Amniotic stem cell (primary cell): Measurements from ENCODE around the gene GAB2.
"Not testable (repeated sequence)": the region's sequence is repeated elsewhere in the genome, so short reads cannot be mapped to it uniquely, and the experiment has no call there.

Experiments used
- DNase-seq: peaks from one replicate; lab custom pipeline; 2025; lab: John Stamatoyannopoulos, UW

The GAB2 gene, protein sequence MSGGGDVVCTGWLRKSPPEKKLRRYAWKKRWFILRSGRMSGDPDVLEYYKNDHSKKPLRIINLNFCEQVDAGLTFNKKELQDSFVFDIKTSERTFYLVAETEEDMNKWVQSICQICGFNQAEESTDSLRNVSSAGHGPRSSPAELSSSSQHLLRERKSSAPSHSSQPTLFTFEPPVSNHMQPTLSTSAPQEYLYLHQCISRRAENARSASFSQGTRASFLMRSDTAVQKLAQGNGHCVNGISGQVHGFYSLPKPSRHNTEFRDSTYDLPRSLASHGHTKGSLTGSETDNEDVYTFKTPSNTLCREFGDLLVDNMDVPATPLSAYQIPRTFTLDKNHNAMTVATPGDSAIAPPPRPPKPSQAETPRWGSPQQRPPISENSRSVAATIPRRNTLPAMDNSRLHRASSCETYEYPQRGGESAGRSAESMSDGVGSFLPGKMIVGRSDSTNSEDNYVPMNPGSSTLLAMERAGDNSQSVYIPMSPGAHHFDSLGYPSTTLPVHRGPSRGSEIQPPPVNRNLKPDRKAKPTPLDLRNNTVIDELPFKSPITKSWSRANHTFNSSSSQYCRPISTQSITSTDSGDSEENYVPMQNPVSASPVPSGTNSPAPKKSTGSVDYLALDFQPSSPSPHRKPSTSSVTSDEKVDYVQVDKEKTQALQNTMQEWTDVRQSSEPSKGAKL

DNA sequence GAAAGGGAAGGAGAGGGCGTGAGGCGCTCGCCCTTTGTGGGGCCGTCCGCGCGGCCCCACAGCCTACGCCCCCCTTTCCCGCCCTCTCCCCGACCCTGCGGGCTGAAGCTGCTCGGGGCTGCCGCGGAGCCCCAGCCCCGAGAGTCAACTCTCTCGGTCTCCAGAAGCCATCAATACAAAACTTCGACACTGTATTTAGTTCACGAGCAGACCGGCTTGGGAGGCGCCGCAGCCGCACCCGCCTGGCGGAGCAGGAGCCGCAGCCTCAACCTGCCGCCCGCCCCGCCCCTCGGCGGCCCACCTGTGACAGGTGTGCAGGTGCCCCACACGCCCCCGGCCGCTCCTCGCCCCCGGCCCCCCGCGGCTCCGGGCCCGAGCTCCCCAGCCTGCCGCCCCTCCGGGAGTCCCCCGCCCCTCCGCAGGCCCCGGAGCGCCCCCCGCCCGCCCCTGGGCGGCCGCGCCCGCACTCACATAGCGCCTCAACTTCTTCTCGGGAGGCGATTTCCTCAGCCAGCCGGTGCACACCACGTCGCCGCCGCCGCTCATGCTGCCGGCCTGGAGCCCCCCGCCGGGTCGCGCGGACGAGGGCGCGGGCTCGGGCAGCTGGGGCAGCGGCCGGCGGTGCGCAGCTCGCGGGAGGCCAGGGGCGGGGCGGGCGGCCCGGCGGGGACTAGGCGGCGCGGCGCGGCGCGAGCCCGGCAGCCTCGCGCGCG is at the start of gene GAB2:
TSS of gene GAB2 (minus strand) at position 646 of the 713 bp plus-strand sequence. CDS start at position 546, 100 bp downstream.
- no peak for DNase-seq

DNA sequence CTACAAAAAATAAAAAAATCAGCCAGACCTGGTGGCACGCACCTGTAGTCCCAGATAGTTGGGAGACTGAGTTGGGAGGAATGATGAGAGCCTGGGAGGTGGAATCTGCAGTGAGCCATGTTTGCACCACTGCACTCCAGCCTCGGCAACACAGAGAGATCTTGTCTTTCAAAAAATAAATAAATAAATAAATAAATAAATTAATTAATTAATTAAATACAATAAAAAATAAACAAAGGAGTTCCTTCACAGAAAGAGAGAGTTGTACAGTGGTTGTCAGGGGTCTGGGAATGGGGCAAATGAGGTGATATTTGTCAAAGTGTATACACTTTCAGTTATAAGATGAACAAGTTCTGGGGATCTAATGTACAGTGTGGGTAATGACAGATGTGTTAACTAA is 49.8 kb upstream of the GAB2 start:
- no peak for DNase-seq

DNA sequence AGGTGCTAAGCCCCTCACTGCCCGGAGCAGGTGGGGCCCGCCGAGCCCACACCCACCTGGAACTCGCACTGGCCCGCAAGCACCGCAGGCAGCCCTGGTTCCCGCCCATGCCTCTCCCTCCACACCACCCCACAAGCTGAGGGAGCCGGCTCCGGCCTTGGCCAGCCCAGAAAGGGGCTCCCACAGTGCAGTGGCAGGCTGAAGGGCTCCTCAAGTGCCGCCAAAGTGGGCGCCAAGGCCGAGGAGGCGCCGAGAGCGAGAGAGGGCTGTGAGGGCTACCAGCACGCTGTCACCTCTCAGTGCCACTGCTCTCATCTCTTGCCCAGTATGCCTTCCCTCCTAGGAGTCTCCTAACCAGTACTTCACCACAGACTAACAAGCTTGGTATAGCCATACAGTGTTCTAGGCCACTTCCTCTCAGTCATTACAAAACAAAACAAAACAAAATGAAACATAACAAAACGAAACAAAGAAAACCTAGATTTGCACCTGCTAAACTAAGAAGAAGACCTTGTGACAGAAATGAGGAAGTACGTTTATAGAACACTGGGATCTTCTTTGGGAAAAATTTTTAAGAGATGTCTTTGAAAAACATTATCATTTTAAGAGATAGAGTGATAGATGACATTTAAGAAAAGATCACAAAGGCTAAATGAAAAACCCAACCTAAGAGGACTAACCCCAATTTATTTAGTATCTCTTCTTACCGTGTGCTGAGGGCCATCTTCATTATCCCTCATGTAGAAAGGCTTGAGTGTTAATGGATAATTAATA is 47.7 kb upstream of the GAB2 start:
- DNase-seq: no peak

DNA sequence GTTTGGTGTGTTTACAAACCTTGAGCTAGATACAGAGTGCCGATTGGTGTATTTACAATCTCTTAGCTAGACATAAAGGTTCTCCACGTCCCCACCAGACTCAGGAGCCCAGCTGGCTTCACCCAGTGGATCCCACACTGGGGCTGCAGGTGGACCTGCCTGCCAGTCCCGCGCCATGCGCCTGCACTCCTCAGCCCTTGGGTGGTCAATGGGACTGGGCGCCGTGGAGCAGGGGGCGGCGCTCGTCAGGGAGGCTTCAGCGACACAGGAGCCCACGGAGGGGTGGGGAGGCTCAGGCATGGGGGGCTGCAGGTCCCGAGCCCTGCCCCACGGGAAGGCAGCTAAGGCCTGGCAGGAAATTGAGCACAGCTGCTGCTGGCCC is 47.2 kb upstream of the GAB2 start:
- not testable (repeated sequence) for DNase-seq

DNA sequence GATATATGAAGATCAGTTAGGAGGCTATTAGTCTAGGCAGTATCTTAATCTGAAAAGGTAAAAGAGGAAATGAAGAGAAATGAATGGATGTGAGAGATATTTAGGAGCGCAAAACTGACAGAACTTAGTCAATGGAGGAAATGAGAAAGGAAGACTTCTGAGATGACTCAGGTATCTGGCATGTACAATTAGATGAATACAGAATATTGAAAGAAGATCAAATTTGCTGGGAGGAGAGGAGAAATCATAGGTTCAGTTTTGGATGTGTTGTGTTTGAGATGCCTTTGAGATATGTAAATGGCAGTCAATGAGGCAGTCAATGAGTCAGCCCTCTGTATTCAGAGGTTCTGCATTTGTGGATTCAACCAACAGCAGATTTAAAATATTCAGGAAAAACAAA is 42.9 kb upstream of the GAB2 start:
- DNase-seq: no peak

DNA sequence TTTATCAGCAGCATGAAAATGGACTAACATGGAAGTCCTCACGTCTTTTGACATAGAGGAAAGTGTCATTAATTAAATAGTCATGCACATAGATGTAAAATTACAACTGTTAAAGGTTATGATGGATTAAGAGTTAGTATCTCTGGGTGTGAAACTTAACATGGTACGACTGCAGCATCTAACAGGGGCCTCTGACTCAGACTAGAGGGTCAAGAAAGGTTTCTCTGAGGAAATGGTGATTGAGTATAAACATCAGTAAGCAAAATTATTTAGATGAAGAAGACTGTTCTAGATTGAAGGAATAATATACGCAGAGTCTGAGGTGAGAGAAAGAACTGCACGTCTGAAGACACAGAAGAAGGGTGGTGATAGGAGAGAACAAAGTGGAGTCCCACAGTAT is 42.1 kb upstream of the GAB2 start:
- DNase-seq: no peak

DNA sequence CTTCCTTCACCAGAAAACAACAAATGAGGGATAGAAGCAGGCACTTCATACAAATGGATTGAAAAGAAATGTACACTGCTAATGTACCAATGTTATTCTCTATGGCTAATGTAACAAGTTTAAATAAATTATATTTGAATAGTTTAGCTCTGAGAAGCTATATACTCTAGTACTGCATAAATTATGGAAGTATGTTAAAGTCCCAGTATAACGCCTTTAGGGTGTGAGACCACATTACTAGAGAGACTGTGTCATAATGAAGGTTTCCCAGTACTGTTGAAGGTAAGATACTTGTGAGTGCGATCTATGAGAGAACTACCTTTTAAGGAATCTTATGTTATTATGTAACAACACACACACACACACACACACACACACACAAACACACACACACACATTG is 39.8 kb upstream of the GAB2 start:
- no peak for DNase-seq

DNA sequence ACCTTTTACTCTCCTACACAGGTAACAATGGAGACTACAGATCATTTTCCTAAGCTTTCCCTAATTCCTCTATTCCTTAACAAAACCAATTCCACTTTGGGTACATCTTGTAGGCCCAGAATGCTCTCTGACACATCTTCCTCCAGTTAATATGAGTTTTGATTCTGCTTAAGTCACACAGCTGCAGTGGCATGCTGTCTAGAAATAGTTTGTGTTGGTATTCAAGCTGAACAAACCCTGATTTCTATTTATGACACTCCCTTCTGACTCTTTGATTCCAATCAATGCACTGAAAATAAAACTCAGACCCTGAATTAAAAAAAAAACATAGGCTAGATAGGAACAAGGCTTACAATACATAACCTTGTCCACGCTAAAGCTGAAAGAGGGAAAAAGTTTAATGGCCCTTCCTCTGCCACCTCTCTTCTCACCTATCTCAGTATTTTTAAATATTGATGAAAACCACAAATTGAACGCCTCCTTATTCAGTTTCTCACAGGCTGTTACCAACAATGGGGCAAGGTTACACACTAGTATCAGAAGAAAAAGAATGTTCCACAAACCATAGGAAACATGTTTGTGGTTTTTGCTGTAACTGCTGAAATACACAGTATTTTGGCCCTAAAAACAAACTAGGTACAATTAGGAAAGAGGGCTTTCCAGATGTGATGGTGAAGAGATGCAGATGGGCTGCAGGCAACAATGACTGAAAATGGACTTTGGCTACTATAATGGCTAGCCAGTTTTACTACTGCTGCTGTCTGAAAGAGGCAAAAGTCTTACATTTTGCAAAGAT is 35.7 kb upstream of the GAB2 start:
- no peak for DNase-seq

DNA sequence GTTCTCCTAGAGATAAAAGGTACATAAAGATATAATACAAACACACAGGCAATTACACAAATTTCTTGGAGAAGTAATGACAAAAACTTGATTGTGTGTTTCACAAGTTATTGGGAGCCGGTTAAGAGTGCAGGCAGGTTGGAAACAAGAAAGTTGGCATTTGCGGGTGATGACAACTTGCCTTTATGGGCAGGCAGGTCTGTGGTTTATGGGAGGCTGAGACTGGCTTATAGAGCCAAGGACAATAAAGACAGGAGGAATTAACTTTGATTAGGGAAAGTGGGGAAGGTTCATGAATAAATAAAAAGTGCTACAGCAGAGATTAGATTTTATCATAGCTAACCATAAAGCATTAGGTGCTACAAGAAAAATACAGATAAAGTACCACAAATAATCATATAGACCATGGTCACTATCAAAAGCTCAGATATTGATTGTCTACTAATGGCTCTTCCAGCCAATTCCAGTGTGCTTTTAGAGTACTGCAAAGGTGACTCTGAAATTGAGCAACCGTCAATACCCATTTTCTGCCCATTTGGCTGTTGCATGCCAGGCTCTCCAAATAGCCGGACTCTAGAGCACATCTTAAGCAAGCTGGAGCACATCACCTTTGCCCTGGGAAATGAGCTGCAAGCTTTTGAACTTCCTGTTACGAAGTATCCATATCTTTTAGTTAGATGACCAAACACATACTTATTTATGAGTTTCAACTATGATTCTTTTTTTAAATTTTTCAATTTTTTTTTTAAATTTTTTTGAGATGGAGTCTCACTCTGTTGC is 33.9 kb upstream of the GAB2 start:
- DNase-seq: no peak

DNA sequence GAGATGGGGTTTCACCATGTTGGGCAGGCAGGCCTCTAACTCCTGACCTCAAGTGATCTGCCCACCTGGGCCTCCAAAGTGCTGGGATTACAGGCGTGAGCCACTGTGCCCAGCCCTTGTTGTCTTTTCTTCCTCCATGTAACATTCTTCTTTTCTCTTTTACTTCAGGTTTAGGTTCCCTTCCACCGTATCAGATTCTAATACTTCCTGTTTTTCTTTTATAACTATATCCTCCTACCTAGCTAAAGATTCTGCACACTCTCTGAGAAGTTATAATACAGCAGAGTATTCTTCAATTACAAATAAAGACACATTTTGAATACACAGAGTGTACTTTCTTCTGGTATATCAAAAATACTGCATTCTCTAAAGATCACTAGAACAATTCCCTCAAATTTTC is 33.2 kb upstream of the GAB2 start:
- no peak for DNase-seq

DNA sequence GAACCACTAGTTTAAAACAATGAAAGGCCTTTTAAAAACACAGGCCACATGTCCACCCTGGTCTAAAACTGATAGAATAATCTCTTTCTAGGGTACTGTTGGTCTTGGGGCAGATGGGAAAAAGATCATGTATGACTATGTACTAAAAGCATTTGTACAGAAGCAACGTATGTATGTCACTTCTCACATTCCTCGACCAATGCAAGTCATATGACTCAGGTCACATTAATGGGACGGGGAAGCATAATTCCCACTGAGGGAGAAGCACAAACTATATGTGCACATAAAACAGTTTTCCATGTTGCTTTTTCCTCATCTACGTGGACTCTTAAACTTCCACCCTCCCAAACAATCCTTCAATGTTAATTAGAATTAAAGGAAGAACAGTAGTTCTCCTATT is 32.2 kb upstream of the GAB2 start:
- DNase-seq: no peak

DNA sequence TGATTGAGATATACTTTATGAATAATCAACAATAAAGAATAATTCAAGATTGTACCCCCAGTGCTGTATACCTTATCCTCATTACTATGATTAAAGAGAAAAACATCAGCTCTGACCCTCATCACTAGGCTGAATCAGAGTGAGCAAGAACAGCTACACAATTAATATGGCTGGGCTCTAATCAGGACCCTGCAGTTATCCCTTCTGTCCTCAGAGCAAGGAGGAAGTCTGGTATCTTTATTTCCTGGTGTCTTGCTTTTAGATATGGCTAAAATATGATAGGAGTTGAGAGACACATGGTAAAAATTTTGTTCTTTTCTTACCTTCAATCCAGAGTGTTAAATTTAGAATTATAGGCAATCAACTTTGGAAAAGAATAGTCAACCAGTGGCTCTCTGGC is 28.6 kb upstream of the GAB2 start:
- no peak for DNase-seq

DNA sequence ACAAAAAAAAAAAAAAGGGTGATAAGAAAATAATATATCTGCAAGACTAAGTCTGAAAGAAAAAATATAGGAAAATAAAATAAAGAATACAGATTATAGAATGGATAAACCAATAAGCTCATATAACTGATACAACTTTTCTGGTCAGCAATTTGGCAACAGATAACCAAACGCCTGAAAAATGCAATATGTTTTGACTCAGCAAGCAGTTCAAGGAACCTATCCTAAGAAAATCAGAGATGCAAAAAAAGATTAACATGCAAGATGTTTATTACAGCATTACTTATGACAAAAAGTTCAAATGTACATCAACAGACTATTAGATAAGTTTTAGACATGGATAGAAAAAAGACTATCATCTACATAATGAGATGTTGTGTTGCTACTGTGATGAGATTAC is 27.1 kb upstream of the GAB2 start:
- DNase-seq: no peak

DNA sequence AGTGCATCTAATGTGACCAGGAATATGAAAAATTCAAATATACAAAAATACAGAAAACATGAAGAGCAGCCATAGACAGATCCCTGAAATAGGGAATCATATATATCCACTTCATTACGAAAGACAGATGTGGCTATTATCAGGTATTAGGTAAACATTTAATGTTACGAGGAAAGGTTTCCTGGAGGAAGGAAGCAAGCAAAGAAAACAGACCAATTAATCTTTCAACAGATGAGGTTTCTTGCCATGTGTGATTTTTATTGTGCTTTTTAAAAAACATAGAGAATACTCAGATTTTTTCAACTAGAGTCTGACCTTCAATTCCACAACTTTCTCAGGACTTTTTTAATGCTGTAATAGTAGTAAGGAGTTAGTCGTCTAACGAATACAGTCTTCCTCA is 24.3 kb upstream of the GAB2 start:
- DNase-seq: no peak

DNA sequence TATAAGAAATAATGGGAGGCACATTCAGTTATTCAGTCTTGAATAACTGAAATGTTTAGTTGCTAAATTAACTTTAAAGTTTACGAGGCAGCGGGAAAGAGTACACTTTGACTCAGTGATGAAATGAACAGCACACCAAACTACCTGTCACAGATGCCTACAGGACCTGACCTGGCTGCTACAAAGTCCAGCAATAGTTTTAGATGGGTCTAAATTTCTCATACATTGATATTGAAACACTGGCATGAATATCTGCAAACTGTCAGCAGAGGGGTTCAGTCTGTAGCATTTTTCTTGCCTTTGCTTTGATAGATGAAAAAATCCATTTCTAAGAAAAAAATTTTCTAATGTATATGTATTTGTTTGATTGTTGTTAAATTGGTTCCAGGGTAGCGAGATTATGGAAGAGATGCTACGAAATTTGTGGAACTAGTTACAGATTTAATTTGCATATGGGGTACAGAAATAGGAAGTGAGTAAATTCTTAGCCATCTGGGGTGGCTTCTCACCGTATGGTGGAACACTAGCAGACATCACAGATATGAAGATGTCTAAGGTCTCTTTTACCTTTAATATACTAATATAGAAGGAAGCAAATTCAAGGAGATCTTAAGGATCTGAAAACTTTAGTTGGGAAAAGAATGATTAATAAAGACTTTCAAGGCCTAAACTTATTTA is 20.8 kb upstream of the GAB2 start:
- no peak for DNase-seq

DNA sequence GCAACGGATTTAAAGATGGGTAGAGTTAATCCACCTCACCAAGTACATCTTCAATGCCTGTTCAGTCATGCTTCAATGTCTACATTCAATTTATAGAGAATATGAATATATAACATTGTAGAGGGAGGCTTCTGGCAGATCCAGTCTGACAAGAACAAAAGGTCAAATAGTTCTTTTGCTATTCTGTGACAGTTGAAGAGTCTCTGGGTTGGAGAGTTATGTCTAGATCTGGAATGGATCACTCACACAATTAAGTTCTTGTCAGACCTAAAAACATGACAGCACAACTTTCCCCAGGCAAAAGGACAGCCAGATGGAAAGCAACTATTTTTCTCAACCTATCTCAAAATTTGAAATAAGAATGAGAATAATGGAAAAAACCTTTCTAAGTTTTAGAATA is 15.3 kb upstream of the GAB2 start:
- no peak for DNase-seq

DNA sequence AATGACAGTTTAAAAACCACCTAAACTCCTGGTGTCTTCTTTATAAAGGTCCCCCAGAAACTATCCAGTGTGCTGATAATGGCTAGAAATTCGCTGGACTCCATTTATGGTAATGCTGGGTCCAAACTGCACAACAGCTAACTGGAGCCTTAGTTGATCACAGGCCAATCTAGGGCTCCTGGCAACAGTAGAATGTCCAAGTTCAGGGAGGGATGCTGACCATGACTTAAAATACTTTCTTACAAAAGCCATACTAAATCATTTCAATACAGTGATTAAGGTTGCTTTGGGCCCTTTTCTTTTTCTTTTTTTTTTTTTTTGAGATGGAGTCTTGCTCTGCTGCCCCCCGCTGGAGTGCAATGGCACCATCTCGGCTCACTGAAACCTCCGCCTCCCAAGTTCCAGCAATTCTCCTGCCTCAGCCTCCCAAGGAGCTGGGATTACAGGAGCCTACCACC is 14.5 kb upstream of the GAB2 start:
- DNase-seq: no peak

DNA sequence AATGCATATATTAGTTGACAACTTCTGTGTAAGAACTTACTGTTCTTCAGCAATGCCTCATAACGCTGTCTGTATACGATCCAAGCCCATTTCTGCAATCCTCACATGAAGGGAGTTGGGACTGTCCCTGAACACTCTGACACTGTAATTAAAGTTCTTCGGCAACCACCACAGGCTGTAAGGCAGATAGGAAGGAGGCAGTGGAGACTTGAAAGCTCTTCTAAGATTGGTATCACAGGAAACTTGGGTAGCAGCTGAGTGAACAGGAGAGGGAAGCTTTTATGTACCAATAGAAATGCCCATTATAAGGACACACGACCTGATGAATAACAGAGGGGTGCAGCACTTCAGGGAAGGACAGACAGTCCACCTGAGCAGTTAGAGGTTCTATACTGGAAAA is 12.0 kb upstream of the GAB2 start:
- no peak for DNase-seq

DNA sequence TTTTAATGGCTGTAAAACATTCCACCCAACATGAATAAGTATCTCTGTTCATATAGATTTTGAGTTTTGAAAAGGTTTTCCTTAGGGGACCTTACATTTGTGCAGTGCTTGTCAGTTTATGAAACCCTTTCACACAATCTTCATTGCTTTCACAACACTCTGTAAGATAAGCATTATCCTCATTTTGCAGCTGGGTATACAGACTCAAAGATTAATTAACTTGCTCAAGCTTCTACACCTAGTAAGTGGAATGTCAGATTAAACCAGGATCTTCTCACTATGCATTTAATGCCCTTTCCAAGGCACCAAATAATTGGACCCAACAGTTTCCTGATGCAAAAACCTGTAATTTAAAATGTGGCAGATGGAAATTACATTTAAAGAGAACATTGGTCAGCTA is 11.6 kb upstream of the GAB2 start:
- DNase-seq: no peak

DNA sequence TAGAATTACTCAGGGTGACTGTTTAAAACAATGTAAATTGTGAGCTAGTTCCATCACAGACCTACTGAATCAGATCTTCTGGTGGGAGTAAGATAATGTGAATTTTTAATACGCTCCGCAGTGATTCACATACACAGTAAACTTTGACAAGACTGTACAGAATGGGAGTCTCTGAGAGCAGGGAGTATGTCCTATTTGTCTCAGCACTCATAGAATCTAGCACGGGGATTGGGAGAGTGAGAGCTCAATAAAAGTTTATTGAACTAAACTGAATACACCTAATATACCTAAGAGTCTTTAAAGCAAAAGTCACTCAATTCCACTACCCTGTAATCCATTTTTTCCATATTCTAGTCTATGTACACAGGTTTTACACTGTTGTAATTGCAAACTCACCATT is 11.2 kb upstream of the GAB2 start:
- DNase-seq: no peak
